DND-41 (cell line): ENCODE results near the gene VWA5B1.

Experiments
- ATAC-seq: fragments of 200-7000 bp; cut with Tn5 transposase; 3 replicates; pipeline ENCODE4 v1.9.1; 2021; ENCODE audit warnings: low read depth; ENCODE audit not compliant: insufficient read depth
- DNase-seq: peaks from one replicate; pipeline ENCODE4 v3.0.0-alpha.2; 2020
- H2AFZ ChIP-seq: 2 replicates; pipeline ENCODE4 v1.6.0; 2012; ENCODE audit warnings: low read depth, low read length
- H3K27ac ChIP-seq: 2 replicates; pipeline ENCODE4 v1.5.1; 2012; ENCODE audit warnings: low read length, inconsistent platforms
- H3K27me3 ChIP-seq: fragments of 200-600 bp; sonication (generic); 2 replicates; pipeline ENCODE4 v1.6.0; 2012; ENCODE audit warnings: low read length, mild to moderate bottlenecking, inconsistent platforms; ENCODE audit not compliant: insufficient read depth, poor library complexity
- H3K36me3 ChIP-seq: 2 replicates; pipeline ENCODE4 v1.5.1; 2012; ENCODE audit warnings: low read length, inconsistent platforms; ENCODE audit not compliant: insufficient read depth
- H3K4me1 ChIP-seq: 2 replicates; pipeline ENCODE4 v1.5.1; 2012; ENCODE audit warnings: mild to moderate bottlenecking, low read length; ENCODE audit not compliant: insufficient read depth
- H3K4me2 ChIP-seq: 2 replicates; pipeline ENCODE4 v1.6.0; 2012; ENCODE audit warnings: mild to moderate bottlenecking, moderate library complexity, low read length, inconsistent platforms; ENCODE audit not compliant: insufficient read depth
- H3K4me3 ChIP-seq, 2 experiments: fragments of 200-600 bp in 1 of 2; shearing (Covaris generic) in 1 of 2; 2 replicates each; pipeline ENCODE4 v1.5.1; 2012 to 2016; ENCODE audit warnings: inconsistent platforms in 2 of 2, low read length in 2 of 2, mild to moderate bottlenecking in 2 of 2, low read depth in 1 of 2, moderate library complexity in 1 of 2
- H3K79me2 ChIP-seq: 2 replicates; pipeline ENCODE4 v1.6.0; 2012; ENCODE audit warnings: low read length, inconsistent platforms; ENCODE audit not compliant: insufficient read depth
- H3K9ac ChIP-seq: 2 replicates; pipeline ENCODE4 v1.6.0; 2012; ENCODE audit warnings: low read depth, mild to moderate bottlenecking, inconsistent platforms, low read length, moderate library complexity
- H3K9me3 ChIP-seq: 2 replicates; pipeline ENCODE4 v1.5.1; 2012; ENCODE audit warnings: low read length, moderate library complexity, mild to moderate bottlenecking, inconsistent platforms; ENCODE audit not compliant: insufficient read depth, severe bottlenecking
- H4K20me1 ChIP-seq: 2 replicates; pipeline ENCODE4 v1.6.0; 2012; ENCODE audit warnings: low read length; ENCODE audit not compliant: insufficient read depth
- EZH2 ChIP-seq: IDR thresholded peaks from 3 replicates; pipeline ENCODE4 v1.6.1; 2012; ENCODE audit warnings: borderline replicate concordance, low read depth, mild to moderate bottlenecking, moderate library complexity, low read length, inconsistent platforms; ENCODE audit not compliant: severe bottlenecking
- TF ChIP-seq, protein P1 (sequence below): IDR thresholded peaks from 2 replicates; pipeline ENCODE4 v1.5.1; 2012; ENCODE audit warnings: borderline replicate concordance, low read length, moderate library complexity, mild to moderate bottlenecking; ENCODE audit not compliant: poor library complexity, severe bottlenecking; ENCODE audit errors: extremely low read depth

VWA5B1 gene

DNA sequence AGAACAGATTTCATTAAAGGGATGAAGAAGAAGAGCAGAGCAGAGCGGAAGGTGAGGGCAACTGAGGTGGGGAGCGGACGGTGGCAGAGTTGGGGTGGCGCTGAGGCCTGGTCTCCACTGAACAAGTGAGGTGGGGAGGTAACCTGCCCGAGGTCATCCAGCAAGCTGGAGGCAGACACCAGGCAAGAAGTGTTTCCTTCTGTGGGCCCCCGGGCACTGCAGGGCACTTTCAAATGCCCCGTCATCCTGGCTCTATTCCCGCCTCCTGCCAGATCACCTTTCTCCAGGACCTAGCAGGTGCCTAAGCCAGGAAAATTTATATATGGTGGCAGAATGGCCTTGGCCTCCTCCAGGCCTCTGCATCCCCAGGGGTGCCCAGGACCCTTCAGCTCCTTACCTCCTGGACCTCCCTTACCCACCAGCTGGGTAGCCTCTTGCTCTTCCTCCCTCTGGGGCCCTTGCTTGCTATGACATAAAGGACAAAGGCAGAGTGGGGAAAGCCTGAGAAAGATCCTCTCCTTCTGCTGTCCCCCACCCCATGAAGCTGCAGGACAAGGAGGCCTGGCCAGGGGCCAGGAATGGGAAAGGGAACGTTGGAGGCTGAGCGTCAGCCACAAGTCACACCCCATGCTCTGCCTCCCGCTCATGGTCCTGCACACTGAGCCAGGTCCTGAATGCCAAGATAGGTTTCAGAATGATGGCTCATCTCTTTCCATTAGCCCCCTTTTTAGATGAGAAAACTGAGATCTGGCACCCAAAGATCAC lies 29.0 kb downstream of the VWA5B1 start:
- Histone ChIP-seq H3K4me2 (no peak overlapping the region), H3K9me3 (no peaks in the 10 kb centered on the region), H3K4me1 (peaks cover 5% of the 10 kb centered on the region; the same call in 1 of the 2 replicates), H3K27ac (no peak overlapping the region), H3K4me3 (no peak overlapping the region), H2AFZ (no peak overlapping the region), H3K79me2 (no peaks in the 10 kb centered on the region), H3K27me3 (peaks cover 24% of the 10 kb centered on the region), H3K9ac (no peak overlapping the region), H3K36me3 (no peaks in the 10 kb centered on the region), H4K20me1 (peaks cover 10% of the 10 kb centered on the region; the same call in 1 of the 2 replicates)
- TF ChIP-seq EZH2 = no peak
- TF ChIP-seq, protein P1, sequence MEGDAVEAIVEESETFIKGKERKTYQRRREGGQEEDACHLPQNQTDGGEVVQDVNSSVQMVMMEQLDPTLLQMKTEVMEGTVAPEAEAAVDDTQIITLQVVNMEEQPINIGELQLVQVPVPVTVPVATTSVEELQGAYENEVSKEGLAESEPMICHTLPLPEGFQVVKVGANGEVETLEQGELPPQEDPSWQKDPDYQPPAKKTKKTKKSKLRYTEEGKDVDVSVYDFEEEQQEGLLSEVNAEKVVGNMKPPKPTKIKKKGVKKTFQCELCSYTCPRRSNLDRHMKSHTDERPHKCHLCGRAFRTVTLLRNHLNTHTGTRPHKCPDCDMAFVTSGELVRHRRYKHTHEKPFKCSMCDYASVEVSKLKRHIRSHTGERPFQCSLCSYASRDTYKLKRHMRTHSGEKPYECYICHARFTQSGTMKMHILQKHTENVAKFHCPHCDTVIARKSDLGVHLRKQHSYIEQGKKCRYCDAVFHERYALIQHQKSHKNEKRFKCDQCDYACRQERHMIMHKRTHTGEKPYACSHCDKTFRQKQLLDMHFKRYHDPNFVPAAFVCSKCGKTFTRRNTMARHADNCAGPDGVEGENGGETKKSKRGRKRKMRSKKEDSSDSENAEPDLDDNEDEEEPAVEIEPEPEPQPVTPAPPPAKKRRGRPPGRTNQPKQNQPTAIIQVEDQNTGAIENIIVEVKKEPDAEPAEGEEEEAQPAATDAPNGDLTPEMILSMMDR = no peak
- no peak for ATAC-seq
- no peak for DNase-seq

DNA sequence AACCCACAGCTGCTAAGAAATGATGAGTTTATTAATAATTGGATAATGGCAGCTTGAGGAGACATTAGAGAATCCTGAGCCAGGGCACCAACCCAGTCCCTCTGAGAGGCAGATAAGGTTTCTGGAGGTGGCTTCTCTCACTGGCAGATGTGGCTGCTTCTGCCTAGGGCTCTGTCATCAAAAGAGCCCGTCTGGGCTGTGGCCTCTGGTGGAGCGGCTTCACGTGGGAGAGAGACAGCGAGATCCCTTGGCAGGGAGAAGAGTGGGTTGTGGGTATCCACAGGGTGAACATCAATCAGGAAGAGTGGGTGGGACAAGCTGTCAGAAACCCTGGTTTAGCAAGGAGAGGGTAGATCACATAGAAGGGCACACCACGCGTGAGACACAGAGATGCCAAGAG lies 30.0 kb downstream of the VWA5B1 start:
- H3K27me3 ChIP-seq = peaks cover 26% of the 10 kb centered on the region

DNA sequence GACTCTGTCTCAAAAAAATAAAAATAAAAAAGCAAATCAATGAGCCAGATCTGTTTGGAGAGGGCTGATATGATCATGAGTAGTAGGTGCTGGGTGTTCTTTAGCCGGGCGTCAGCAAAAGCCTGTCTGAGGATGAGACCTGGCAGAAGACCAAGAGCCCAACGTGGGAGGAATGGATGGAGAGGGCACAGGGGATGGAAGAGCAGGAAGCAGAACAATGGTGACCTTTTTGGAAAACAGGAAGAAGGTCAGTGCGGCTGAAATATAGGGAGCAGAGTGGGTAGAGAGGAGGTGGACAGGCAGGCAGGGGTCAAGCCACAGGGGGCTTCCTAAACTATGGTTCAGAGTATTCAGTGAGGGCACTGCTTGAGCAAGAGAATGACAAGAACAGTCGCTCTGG lies 30.9 kb downstream of the VWA5B1 start:
- peaks cover 6% of the 10 kb centered on the region; the same call in 1 of the 2 replicates for H4K20me1 ChIP-seq
- no peak overlapping the region for H3K9ac ChIP-seq
- ATAC-seq (no peak), DNase-seq (no peak)
- H2AFZ ChIP-seq = no peak overlapping the region
- peak overlapping the region; percentile 32; the same call in 1 of the 2 replicates for H3K4me2 ChIP-seq
- H3K4me1 ChIP-seq = peaks cover 5% of the 10 kb centered on the region; the same call in 1 of the 2 replicates
- peaks cover 26% of the 10 kb centered on the region for H3K27me3 ChIP-seq
- no peak overlapping the region for H3K27ac ChIP-seq
- H3K4me3 ChIP-seq = no peak overlapping the region
- H3K9me3 ChIP-seq = no peaks in the 10 kb centered on the region
- H3K79me2 ChIP-seq = no peaks in the 10 kb centered on the region
- no peak for TF ChIP-seq EZH2
- TF ChIP-seq, protein P1 = no peak
- H3K36me3 ChIP-seq = no peaks in the 10 kb centered on the region

More for the DNA sequence above, 30.0 kb downstream of the VWA5B1 start:
- TF ChIP-seq, protein P1 = no peak
- TF ChIP-seq EZH2 = no peak
- Histone ChIP-seq H3K36me3 (no peaks in the 10 kb centered on the region), H4K20me1 (peaks cover 8% of the 10 kb centered on the region; the same call in 1 of the 2 replicates), H3K4me2 (no peak overlapping the region), H3K9ac (no peak overlapping the region), H3K4me3 (no peak overlapping the region), H3K9me3 (no peaks in the 10 kb centered on the region), H3K27ac (no peak overlapping the region), H3K79me2 (no peaks in the 10 kb centered on the region), H2AFZ (no peak overlapping the region), H3K4me1 (peaks cover 5% of the 10 kb centered on the region; the same call in 1 of the 2 replicates)
- ATAC-seq (no peak), DNase-seq (no peak)
